NB4 (cell line): Measurements from ENCODE around the gene ARHGAP27.
"Not testable (repeated sequence)": the region's sequence is repeated elsewhere in the genome, so short reads cannot be mapped to it uniquely, and the experiment has no call there.

ENCODE experiments used
- DNase-seq: peaks from one replicate; pipeline ENCODE4 v3.0.0; 2010; ENCODE audit warnings: low read depth
- H3K4me3 ChIP-seq: one replicate; pipeline ENCODE4 v1.5.1; 2011; ENCODE audit warnings: mild to moderate bottlenecking, low read depth, low read length, moderate library complexity
- TF ChIP-seq, protein P1 (sequence below): IDR thresholded peaks from 2 replicates; pipeline ENCODE4 v1.6.1; 2011; ENCODE audit warnings: low read depth, low read length
- TF ChIP-seq, protein P2 (sequence below): IDR thresholded peaks from one replicate; pipeline ENCODE4 v1.5.1; 2012; ENCODE audit warnings: low read depth, low read length

The ARHGAP27 gene

DNA sequence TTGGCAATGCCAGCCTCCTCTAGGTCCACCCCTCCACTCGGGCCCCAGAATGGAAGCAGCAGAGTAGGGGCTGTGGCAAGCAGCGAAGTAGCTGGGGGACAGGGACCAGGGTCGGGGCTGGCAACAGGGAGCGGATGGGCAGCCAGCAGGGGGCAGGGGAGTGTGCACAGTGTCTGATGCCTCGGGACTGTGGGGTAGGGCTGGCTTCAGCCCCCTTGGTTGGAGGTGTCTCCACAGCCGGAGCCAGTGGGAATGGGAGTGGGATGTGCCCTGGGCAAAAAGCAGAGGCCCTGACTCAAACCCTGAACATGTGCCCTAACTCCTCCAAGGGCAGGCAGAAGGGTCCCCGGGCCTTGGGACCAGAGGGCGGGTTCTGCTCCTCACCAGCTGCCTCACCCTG, 18.5 kb upstream of the ARHGAP27 start:
- H3K4me3 ChIP-seq: no peak overlapping the region
- TF ChIP-seq, protein P1, sequence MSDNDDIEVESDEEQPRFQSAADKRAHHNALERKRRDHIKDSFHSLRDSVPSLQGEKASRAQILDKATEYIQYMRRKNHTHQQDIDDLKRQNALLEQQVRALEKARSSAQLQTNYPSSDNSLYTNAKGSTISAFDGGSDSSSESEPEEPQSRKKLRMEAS: no peak
- TF ChIP-seq, protein P2, sequence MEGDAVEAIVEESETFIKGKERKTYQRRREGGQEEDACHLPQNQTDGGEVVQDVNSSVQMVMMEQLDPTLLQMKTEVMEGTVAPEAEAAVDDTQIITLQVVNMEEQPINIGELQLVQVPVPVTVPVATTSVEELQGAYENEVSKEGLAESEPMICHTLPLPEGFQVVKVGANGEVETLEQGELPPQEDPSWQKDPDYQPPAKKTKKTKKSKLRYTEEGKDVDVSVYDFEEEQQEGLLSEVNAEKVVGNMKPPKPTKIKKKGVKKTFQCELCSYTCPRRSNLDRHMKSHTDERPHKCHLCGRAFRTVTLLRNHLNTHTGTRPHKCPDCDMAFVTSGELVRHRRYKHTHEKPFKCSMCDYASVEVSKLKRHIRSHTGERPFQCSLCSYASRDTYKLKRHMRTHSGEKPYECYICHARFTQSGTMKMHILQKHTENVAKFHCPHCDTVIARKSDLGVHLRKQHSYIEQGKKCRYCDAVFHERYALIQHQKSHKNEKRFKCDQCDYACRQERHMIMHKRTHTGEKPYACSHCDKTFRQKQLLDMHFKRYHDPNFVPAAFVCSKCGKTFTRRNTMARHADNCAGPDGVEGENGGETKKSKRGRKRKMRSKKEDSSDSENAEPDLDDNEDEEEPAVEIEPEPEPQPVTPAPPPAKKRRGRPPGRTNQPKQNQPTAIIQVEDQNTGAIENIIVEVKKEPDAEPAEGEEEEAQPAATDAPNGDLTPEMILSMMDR: peak; percentile 28
- no peak for DNase-seq

DNA sequence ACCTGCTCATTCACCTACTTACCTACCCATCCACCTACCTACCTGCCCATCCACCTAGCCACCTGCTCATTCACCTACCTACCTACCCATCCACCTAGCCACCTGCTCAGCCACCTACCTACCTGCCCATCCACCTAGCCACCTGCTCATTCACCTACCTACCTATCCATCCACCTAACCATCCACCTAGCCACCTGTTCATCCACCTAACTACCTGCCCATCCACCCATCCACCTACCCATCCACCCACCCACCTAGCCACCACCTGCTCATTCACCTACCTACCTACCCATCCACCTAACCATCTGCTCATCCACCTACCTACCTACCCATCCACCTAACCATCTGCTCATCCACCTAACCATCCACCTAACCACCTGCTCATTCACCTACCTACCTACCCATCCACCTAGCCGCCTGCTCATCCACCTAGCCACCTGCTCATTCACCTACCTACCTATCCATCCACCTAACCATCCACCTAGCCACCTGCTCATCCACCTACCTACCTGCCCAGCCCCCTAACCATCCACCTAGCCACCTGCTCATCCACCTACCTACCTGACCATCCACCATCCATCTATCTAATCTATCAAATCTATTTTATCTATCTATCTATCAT, 17.1 kb upstream of the ARHGAP27 start:
- DNase-seq: not testable (repeated sequence)

DNA sequence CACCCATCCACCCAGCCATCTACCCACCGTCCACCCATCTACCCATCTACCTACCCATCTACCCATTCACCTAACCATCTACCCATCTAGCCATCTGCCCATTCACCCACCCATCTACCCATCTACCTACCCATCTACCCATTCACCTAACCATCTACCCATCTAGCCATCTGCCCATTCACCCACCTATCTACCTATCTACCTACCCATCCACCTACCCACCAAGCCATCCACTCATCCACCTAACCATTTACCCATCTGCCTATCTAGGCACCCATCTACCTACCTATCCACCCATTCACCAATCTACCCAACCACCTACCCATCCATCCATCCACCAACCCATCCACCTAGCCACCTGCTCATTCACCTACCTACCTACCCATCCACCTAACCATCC, 16.6 kb upstream of the ARHGAP27 start:
- not testable (repeated sequence) for DNase-seq, H3K4me3 ChIP-seq

More for the DNA sequence above, 17.1 kb upstream of the ARHGAP27 start:
- H3K4me3 ChIP-seq: not testable (repeated sequence)

DNA sequence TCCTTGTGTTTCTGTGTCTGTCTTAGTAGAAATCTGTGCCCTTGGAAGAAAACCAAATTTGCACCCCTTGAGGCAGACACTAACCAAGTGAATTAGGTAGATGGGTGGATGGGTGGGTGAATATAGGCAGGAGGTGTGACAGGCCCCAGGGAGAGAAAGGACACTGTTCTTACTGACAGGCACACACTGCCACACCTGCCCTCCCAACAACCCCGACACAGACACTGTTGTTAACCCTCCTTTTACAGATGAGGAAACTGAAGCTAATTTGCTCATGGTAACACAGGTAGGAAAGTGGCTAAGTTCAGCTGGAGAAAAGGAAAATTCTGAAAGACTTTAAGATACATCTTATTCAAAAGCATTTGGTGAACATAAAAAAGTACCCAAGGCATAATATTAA, 15.8 kb upstream of the ARHGAP27 start:
- H3K4me3 ChIP-seq, DNase-seq: not testable (repeated sequence)

DNA sequence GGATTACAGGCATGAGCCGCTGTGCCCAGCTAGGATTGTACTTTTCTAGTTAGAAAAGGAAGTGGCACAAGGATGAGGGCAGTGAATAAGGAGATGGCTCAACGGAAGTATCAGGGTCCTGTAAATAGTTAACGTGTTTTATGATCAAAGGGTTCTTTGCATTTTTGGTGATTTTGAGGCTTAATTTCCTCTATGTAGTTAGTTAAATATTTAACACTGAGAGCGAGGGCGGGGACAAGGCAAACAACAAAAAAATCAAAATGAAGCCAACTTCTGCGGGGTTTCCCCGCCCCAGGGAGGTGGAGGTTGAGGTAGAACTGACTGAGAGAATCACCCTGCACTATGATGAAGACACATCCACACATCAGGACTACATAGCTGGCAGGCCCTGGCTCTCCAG, 15.4 kb upstream of the ARHGAP27 start:
- not testable (repeated sequence) for H3K4me3 ChIP-seq, DNase-seq

DNA sequence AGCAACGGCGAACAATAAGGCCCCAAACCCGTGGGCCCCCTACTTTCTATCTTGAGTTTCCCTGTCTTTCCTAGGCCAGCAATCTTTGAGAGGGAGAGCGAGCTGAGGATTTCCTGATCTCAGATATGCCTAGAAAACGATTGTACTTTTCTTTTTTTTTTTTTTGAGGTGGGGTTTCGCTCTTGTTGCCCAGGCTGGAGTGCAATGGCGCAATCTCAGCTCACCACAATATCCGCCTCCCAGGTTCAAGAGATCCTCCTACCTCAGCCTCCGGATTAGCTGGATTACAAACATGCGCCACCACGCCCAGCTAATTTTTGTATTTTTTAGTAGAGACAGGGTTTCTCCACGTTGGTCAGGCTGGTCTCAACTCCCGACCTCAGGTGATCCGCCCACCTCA, 15.0 kb upstream of the ARHGAP27 start:
- not testable (repeated sequence) for H3K4me3 ChIP-seq, DNase-seq

DNA sequence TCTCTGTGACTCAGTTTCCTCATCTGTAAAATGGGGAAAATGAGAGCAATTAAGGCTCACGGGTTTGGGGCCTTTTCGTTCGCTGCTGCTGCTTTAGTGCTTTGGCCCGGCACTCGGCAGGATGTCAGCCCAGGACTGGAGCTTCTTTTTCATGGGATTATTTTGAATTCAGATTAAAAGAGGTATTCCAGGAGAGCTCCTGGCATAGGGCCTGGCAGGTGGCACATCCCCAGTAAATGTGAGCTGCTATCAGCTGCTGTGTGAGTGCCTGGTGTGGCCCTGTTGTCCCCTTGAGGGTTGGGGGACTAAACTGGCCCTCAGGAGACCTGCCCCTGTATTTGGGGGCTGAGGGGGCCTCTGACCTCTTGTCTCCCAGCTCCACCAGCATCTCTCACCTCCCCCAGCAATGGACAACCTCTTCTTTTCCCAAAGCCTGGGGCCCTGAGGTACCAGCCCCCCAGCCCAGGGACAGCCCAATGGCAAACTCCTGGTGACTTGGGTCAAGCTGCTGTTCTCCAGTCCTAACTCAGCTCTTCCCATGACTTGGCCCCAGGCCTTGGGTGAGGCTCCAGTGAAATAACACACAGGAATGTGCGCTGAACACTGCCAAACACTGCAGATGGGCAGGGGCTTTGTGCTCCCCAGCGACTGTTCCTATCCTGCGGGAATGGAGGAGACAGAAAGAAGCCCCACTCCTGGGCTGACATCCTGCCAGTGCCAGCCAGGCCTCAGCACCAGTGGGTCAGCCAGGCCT, 14.4 kb upstream of the ARHGAP27 start:
- not testable (repeated sequence) for H3K4me3 ChIP-seq, DNase-seq

DNA sequence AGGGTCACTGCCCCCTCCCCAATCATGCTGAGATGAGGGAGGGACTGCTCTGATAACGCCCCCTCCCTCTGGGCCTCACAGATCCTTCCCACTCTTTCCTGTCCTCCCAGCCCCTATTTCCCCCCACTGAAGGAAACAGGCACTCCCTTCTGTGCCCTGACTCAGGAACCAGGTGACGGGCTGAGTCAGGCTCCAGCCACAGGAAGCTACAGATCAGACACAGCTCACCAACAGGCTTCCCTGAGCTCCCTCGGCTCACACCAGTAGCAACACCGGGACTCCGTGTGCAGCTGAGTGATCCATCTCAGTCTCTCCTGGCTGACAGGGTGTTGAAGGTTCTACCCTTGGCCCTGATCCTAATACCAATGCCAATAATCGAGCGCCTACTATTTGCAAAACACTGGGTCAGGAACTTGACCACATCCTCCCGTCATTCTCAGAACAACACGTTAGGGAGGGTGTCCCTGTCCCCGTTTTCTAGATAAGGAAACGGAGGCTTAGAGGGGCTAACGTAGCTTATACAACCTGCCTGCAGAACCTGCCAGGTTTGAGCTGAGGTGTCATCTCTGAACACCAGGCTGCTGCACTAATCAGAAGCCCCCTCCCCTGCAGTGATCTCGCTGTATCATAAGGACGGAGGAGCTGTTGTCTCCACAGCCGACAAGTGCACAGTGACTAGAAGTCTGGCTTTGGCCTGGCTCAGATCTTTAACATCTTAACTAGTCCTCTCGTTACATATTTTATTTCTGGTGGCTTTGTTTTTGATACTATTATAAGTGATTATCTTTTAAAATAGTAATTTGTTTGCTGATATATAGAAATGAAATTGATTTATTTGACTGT, 13.5 kb upstream of the ARHGAP27 start:
- H3K4me3 ChIP-seq: not testable (repeated sequence)
- DNase-seq: peak; percentile 47

DNA sequence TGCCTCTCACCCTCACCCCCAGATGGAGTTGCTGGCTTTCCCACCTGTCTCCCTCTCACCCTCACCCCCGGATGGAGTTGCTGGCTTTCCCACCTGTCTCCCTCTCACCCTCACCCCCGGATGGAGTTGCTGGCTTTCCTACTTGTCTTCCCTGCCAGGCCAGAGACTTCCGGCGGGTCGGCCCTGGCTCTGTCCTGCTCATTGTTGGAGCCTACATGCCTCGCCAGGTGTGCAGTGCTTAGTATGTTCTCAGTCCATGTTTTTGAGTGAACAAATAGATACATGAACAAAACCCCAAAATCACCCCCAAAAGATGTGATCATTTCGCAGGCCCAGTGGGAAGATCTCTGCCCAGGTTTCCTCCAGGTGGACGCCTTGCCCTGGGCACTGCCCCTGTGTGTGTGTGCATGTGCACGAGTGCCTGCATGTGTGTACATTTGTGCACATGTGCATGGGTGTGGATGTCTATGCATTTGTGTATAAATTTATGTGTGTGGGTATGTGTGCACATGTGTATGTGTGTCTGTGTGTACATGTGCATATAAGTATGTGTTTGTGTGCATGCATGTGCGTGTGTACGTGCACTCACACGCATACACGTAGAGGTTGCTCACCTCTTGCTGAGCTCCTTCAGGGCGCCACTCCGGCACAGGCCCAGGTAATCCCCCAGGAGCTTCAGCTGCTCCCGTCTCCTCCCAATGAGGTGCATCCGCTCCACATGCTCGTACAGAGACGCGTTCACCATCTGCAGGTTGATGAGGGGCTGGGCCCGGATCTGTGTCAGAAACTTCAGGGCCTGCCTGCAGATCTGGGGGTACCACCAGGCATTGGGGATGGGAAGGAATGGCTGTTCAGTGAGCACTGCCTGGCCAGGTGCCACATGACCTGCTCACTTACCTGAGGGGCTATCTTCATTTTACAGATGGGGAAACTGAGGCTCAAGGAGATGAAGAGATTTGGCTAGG, 12.5 kb upstream of the ARHGAP27 start:
- DNase-seq, H3K4me3 ChIP-seq: not testable (repeated sequence)

DNA sequence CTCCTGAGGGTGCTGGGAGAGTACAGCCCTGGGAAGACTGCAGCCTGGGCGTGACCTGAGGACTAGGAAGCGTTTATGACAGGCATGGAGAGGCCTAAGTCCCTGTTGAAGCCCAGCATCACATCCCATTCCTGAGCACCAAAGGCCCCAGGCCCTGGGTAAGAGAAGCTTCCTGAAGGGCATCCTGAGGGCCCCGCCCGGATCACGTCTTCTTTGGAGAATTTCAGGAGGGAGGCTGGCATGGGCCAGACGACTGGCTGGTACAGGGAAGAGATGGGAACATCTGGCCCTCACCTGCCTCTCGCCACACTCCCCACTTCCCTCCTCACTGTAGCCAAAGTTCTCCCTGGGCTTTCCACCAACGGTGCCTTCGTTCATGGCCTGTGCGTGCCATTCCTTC, 11.6 kb upstream of the ARHGAP27 start:
- not testable (repeated sequence) for H3K4me3 ChIP-seq

DNA sequence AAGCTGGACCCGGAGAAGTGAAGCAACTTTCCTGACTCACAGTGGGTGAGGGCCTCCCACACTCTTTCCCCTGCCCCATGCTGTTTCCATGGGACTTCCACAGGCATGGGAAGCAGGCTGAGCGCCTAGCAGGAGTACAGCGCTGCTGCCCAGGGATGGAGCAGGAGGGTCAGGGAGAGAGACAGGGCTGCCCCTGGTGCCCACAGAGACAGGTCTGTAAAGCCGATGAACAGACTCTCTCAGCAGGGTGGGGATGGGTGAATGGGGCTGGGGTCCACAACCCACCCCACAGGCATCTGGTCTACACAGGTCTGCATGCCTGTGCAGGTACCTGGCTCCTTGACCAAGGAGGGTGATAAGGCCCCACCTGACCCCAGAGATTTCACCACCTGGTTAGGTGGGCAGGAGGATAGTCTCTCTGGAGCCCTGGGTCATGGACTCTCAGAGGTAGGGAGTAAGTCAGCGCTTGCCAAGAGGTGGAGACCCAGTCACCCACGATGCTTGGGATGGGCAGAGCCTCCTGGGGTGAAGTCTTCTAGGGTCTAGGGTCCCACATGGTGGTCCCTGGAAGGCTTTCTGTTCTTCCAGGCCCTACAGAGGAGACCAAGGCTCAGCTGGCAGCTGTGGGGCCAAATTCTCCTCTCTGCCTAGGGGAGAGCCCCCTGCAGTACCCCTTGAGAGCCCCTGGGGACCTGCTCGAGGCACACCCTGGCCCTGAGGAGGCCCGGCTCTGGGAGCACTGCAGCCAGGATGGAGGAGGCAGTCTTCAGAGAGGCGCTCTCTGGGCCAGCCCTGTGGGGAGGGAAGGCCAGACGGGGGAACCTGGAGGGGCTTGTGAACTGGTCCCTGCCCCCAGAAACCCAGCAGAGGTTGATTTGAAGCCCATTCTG, 10.9 kb upstream of the ARHGAP27 start:
- H3K4me3 ChIP-seq, DNase-seq: not testable (repeated sequence)

More for the DNA sequence above, 11.6 kb upstream of the ARHGAP27 start:
- DNase-seq: not testable (repeated sequence)
